HG02610 (cell line): ENCODE data around the gene COPZ1.

Experiments
- ATAC-seq: cut with Tn5 transposase; IDR thresholded peaks from one replicate; pipeline ENCODE4 v1.9.1; 2021; ENCODE audit warnings: mild to moderate bottlenecking, moderate library complexity; ENCODE audit not compliant: unreplicated experiment

Gene COPZ1

DNA sequence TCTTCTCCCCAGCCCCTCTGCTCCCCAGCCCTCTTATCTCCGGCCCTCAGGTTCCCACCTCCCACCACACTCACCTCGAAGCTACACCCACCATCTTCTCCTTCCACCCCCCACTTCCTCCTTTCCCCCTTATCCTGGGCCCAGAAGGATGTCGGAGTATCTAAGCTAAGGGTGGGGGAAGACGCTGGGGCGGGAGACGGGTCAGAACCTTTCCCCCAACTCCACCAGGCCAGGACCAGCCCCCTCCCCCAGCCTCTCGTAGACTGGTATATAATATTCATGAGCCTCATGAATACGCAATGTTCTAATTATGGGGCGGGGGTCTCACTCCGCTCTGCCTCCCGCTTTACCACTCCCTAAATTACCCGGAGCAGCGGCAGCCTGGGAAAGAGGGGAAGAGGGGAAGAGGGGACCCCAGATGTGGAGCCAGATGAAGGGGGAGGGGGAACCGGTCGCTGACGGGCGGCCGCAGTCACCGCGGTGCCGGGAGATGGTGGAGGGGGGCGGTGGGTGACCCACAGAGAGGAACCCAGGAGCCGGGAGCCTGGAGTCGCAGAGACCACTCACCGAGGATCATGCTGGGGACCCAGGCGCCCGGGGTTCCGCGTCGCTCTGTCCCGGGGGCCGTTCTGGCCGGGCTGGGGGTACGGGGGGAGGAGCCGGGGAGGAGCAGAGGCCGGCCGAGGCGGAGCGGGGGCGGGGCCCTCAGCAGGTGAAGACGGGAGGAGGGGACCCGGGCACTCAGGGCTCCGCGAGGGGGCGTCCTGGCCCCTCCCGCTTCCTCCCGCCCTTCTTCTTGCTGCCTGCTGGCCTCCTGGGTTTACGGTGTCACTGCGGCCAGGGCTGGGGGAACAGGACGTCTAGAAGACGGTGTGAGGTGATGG lies 66.0 kb downstream of the COPZ1 start:
- peak; percentile 60 for ATAC-seq

DNA sequence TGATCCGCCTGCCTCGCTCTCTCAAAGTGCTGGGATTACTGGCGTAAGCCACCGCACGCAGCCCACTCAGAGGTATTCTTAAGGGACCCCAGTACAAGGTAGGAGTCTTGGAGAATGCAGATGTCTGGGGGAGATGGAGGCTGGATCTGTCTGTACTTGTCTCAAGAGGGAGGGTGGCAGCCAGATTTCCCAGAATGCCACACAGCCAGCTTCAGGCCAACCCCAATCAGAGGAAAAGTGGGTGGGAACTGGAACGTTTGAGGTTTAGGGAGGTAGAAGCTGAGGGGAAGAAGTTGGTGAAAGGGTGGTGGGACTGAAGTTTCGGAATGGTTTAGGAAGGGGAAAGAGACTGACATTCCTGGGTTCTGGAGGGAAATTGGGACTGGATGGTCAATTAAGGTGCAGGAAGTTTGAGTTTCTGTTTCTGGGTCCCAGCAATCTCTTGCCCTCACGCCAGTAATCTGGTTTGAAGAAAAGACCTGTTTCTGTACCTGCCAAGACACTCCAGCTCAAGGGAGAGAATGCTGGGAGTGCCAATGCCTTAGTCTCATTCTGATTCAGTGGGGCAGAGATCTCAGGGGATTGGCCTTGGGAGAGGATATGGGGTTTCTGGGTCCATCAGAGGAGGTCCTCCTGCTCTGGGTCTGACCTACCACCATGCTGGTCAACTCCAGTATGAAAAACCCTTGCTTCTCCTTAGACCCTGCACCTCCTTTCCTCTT lies 67.7 kb downstream of the COPZ1 start:
- ATAC-seq: no peak

DNA sequence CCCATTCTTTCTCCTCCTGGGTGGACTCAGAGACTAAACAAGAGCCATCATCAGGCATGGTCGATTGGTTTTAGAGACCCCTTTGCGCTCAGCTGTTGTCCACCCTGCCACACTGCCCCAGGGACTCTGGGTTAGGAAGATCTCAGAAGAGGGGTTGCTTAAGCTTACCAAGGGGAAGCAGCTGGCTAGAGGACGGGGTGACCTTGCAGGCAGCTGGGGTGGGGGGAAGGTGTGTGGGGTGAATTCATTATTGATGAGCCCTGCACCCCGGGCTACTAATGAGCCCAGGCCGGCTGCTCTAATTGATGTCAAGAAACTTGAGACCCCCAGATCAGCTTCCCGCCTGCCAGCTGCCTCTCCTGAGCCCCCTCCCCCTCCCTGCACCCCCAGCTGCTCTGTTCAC lies 68.3 kb downstream of the COPZ1 start:
- no peak for ATAC-seq

DNA sequence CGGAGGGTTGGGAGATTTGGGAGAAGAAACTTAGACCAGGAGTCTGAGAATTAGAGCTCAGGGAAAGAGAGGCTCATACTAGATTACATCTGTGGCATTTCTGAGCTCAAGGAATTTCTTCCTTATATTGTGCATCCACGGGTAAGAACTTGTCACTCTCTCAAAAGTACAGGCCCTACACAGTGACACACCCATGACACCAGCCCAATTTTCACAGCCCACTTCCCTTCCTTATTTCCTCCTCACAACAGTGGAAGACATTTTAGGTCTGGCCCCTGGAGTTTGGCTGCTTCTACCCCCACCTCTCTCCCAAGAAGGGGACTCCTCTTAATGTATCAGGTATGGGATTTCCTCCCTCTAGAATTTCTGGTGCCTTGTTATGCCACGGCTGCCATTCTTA lies 68.8 kb downstream of the COPZ1 start:
- ATAC-seq: no peak

DNA sequence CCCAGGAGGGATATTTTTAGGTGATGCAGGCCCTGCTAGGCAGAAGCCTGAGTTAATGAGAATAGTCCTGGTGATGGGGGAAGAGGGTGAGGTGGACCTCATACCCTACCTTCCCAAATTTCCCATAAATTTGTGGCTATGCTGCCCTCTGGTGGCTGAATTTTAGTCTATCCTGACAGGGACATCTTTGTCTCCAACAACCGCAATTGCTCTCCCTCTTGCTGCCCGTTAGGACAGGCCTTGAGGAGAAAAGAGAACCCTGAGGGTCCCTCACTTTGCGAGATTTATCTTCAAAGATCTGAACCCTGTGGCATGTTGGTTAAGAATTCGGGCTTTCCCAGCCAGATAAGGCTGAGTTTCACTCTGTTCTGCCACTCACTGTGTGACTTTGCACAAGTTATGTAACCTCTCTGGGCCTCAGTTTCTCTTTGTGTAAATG lies 69.4 kb downstream of the COPZ1 start:
- no peak for ATAC-seq

DNA sequence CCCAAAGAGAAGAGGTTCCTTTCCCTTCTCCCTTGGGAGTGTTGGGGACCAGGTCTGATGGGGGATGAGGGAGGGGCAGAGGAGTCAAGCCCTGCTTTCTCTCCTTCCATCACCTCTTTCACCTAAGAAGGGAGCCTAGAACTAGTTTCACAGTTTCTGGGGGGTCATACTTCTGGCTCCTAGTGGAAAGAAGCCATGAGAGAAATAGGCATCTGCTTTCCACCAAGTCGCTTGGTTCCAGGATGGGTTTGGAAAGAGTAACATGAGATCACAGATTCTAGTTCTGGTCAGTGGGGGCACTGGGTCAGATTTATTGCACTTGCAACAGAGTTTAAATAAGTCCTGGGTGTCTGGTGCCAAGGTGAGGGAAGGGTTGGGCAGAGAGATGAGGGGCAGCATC lies 70.1 kb downstream of the COPZ1 start:
- ATAC-seq: no peak

DNA sequence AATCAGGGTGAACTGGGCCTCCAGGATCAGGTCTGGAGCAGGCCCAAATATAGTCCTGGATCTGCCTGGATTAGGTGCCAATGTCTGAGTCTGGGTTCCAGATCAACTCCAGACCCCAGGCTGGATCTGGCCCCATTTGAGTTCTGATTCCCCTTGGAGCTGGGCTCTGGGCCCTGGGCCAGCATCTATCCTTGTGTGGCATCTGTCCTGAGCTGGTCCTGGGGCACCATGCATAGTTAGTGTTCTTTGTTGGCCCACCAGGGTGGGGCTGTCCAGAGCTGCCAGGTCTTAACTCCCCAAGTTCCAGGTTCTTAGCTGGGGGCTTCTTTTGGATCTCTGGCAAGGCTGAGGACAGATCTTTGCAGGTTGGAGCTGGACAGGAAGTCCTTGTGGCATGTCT lies 70.6 kb downstream of the COPZ1 start:
- ATAC-seq: no peak

DNA sequence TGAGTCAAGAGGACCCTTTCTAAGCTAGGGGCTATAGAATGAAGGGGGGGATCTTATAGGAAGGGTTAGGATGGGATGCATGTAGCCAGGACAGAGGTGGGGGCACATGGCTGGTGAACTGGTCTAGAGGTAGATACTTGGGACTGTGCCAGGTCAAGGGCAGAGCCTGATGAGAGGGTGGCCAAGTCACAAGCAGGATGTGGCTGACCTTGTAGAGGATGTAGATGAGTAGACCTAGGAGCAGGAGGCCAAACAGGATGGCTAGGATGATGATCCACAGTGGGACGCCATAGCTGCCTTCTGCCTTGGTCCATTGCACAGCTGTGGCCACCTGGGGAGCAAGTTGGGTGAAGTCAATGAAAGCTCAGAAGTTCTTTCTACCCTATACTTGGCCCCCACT lies 72.2 kb downstream of the COPZ1 start:
- ATAC-seq: no peak

DNA sequence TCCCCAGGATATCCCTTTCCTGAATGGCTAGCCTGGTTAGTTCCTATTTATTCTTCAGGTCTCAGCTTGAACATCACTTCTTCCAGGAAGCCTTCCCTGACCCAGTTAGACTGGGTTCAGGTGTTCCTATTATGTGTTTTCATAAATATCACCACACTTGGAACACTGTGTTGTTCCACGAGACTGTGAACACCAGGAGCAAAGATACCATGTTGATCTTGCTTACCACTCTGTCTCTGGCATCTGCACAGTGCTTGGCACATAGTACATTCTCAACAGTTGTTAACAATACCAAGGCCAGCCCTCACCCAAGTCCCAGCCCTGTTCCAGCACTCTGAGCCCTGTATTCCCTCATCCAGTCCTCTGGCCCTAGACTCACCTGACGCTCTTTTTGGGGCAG lies 73.3 kb downstream of the COPZ1 start:
- ATAC-seq: no peak

DNA sequence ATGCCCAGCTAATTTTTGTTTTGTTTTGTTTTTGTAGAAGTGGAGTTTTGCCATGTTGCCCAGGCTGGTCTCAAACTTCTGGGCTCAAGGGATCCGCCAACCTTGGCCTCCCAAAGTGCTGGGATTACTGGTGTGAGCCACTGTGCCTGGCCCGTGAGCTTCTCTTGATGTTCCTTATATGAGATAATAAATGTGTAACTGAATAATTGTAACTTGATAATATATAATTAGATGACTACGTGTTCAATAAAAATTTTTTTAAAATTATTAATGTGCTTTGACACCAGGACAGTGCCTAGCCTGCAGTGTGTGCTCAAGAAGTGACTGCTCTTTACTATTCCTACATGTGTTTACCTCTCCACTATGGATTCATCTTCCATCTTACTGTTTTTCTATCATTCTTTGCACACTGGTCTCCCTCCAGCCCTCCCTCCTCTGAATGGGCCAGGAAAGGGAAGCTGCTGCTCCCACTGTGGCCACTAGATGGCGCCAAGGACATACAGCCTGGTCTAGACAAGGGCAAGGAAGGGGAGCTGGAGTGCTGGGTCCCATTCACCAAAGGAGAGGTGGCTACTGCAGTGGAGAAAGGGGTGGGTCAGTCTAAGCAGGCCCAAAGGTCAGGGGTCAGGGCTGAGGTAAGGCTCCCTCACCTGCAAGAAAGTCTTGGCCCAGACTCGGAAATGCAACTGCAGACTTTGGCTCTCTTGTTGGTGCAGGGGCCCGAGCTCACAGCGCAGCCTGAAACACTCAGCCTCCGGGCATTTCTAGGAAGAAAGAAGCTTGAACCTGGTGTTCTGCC lies 74.3 kb downstream of the COPZ1 start:
- peak; percentile 74 for ATAC-seq

DNA sequence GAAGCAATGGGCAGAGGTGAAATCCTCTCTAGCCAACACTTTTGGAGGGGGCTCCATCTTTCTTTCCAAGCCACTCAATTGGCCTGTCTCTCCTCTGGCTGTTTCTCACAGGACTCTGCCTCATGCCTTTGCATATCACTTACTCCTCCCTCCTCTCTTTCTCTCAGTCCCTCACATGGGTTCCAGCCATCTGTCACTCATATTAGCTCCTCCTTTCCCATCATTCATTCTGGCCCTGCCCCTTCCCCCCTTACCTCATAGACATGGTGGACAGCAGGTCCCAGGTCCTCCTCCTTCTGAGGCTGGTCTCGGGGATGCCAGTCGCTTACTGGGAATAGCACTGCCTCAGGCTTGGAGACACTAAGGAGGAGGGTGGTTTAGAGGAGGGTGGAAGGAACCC lies 76.2 kb downstream of the COPZ1 start:
- no peak for ATAC-seq
